SK-N-SH (cell line): ENCODE data around the gene DCAKD. TPM values are rescaled to one million over a fixed set of nuclear protein-coding genes. Genes with fewer than 3 reads are reported as not detected.

Source experiments
- CTCF ChIA-PET: fragments of 300-600, 350-600 bp; formaldehyde crosslinking; extraction: SDS; loops from one replicate; lab custom pipeline; 2021; lab: Yijun Ruan, JAX
- POLR2A ChIA-PET: fragments of 350-600 bp; sonication (Branson Sonifier 250); formaldehyde crosslinking; extraction: SDS; loops from one replicate; lab custom pipeline; 2020; ENCODE audit warnings: antibody characterized with exemption, inconsistent platforms; lab: Yijun Ruan, JAX
- DNase-seq: peaks from one replicate; pipeline ENCODE4 v3.0.0; 2012
- H2AFZ ChIP-seq: fragments of 200-600 bp; sonication (generic); 2 replicates; pipeline ENCODE4 v1.8.1; 2016; ENCODE audit warnings: antibody characterized with exemption, mild to moderate bottlenecking, low read depth
- H3F3A ChIP-seq: fragments of 200-600 bp; sonication (generic); replicated peaks from 2 replicates; pipeline ENCODE3; 2016; ENCODE audit warnings: antibody characterized with exemption, mild to moderate bottlenecking; ENCODE audit not compliant: insufficient read depth
- H3K27ac ChIP-seq, 2 experiments: fragments of 200-500 bp in 1 of 2; fragments of 200-600 bp in 1 of 2; sonication (Bioruptor generic) in 1 of 2; sonication (generic), shearing (Covaris generic) in 1 of 2; 2 replicates each; pipeline versions ENCODE4 v1.5.1 to v1.6.1; 2014 to 2016; ENCODE audit warnings: low read depth in 2 of 2, inconsistent platforms in 1 of 2, low read length in 1 of 2, mild to moderate bottlenecking in 1 of 2, mixed read lengths in 1 of 2
- H3K27me3 ChIP-seq: fragments of 200-600 bp; sonication (generic), shearing (Covaris generic); 2 replicates; pipeline ENCODE4 v1.6.1; 2016; ENCODE audit warnings: mixed run types; ENCODE audit not compliant: insufficient read depth
- H3K36me3 ChIP-seq, 2 experiments: fragments of 200-500 bp in 1 of 2; fragments of 200-600 bp in 1 of 2; sonication (Bioruptor generic) in 1 of 2; sonication (generic) in 1 of 2; replicated peaks in 1 of 2; 2 replicates each; pipeline versions ENCODE3 to v1.5.1; 2014 to 2016; ENCODE audit warnings: low read length in 1 of 2, mild to moderate bottlenecking in 1 of 2; ENCODE audit not compliant: insufficient read depth in 2 of 2, control insufficient read depth in 1 of 2
- H3K4me1 ChIP-seq, 2 experiments: fragments of 200-500 bp in 1 of 2; fragments of 200-600 bp in 1 of 2; sonication (Bioruptor generic) in 1 of 2; sonication (generic), shearing (Covaris generic) in 1 of 2; 2 replicates each; pipeline versions ENCODE4 v1.5.1 to v1.6.1; 2014 to 2016; ENCODE audit warnings: low read depth in 1 of 2, low read length in 1 of 2, mixed run types in 1 of 2; ENCODE audit not compliant: insufficient read depth in 2 of 2, control insufficient read depth in 1 of 2
- H3K4me2 ChIP-seq: fragments of 200-600 bp; sonication (generic), shearing (Covaris generic); 2 replicates; pipeline ENCODE4 v1.6.1; 2017; ENCODE audit warnings: mixed run types
- H3K4me3 ChIP-seq, 2 experiments: fragments of 200-500 bp in 1 of 2; fragments of 200-600 bp in 1 of 2; sonication (Bioruptor generic) in 1 of 2; sonication (generic), shearing (Covaris generic) in 1 of 2; 2 replicates each; pipeline versions ENCODE4 v1.5.1 to v1.8.1; 2014 to 2016; ENCODE audit warnings: low read depth in 2 of 2, inconsistent platforms in 1 of 2, low read length in 1 of 2, mild to moderate bottlenecking in 1 of 2, mixed read lengths in 1 of 2, moderate library complexity in 1 of 2
- H3K79me2 ChIP-seq: fragments of 200-600 bp; sonication (generic); 2 replicates; pipeline ENCODE4 v1.8.1; 2017; ENCODE audit warnings: mild to moderate bottlenecking; ENCODE audit not compliant: insufficient read depth
- H3K9ac ChIP-seq: fragments of 200-600 bp; sonication (generic); 2 replicates; pipeline ENCODE4 v1.6.1; 2017; ENCODE audit warnings: mixed run types
- H3K9me2 ChIP-seq: fragments of 200-600 bp; sonication (generic); 2 replicates; pipeline ENCODE4 v1.6.1; 2017; ENCODE audit warnings: mixed run types
- H3K9me3 ChIP-seq: fragments of 200-600 bp; sonication (generic); 2 replicates; pipeline ENCODE4 v1.6.1; 2017; ENCODE audit warnings: mixed run types, mild to moderate bottlenecking, moderate library complexity
- H4K20me1 ChIP-seq: fragments of 200-600 bp; sonication (generic); 2 replicates; pipeline ENCODE4 v1.6.1; 2017; ENCODE audit warnings: mild to moderate bottlenecking, mixed run types; ENCODE audit not compliant: insufficient read depth
- ELF1 ChIP-seq: IDR thresholded peaks from 2 replicates; pipeline ENCODE4 v1.4.0; 2012
- IRF3 ChIP-seq: fragments of 150-350 bp; IDR thresholded peaks from 2 replicates; pipeline ENCODE4 v1.6.1; 2016; ENCODE audit warnings: mild to moderate bottlenecking, low read depth, low read length
- RFX5 ChIP-seq: IDR thresholded peaks from 2 replicates; pipeline ENCODE4 v1.6.1; 2012; ENCODE audit warnings: mild to moderate bottlenecking, improper control_type of control experiment, low read length
- TAF1 ChIP-seq: IDR thresholded peaks from 2 replicates; pipeline ENCODE4 v1.6.1; 2012; ENCODE audit warnings: low read depth, mild to moderate bottlenecking, low read length, moderate library complexity, borderline replicate concordance
- TCF12 ChIP-seq: IDR thresholded peaks from 2 replicates; pipeline ENCODE4 v1.4.0; 2012
- USF1 ChIP-seq: IDR thresholded peaks from 2 replicates; pipeline ENCODE4 v1.4.0; 2012; ENCODE audit warnings: low read depth, borderline replicate concordance
- WGBS: methylation state at CpG from one replicate; pipeline ENCODE4 v1.1.6; 2017; ENCODE audit warnings: low lambda C conversion rate; 5-methylcytosine and 5-hydroxymethylcytosine counted together
- polyA plus RNA-seq, 3 experiments: library from polyadenylated mRNA; depleted of rRNA; stranded (reverse); fragments of >200 nt; gene quantifications; 2 replicates each; pipeline ENCODE4 v1.2.3, GENCODE V29; 2012
- TF ChIP-seq, protein P1 (sequence below): IDR thresholded peaks from 2 replicates; pipeline ENCODE4 v1.6.1; 2012; ENCODE audit warnings: mild to moderate bottlenecking, low read depth, low read length, moderate library complexity
- TF ChIP-seq, protein P2 (sequence below): IDR thresholded peaks from 2 replicates; pipeline ENCODE4 v1.4.0; 2012; ENCODE audit warnings: low read depth, borderline replicate concordance
- TF ChIP-seq, protein P3 (sequence below): IDR thresholded peaks from 2 replicates; pipeline ENCODE4; 2012

Gene DCAKD
- polyA plus RNA-seq, 1 of the 3 experiments (the other 2 are of a cell fraction), result 48.8 TPM

DNA sequence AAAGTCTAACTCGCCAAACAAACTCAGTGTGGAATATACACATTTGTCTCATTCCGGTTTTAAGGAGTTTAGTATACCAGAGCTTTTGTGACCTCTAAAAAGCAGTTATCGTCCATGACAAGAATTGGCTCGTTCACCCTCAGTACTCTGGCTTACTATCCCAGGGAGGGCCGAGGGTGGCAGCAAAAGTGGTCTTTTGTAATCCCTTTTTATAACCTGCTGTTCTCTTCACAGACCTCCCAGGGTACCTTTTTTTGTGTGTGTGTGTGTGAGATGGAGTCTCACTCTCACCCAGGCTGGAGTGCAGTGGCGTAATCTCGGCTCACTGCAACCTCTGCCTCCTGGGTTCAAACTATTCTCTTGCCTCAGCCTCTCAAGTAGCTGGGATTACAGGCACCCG is 18.6 kb upstream of the DCAKD start (continued):
- TF ChIP-seq, protein P1, sequence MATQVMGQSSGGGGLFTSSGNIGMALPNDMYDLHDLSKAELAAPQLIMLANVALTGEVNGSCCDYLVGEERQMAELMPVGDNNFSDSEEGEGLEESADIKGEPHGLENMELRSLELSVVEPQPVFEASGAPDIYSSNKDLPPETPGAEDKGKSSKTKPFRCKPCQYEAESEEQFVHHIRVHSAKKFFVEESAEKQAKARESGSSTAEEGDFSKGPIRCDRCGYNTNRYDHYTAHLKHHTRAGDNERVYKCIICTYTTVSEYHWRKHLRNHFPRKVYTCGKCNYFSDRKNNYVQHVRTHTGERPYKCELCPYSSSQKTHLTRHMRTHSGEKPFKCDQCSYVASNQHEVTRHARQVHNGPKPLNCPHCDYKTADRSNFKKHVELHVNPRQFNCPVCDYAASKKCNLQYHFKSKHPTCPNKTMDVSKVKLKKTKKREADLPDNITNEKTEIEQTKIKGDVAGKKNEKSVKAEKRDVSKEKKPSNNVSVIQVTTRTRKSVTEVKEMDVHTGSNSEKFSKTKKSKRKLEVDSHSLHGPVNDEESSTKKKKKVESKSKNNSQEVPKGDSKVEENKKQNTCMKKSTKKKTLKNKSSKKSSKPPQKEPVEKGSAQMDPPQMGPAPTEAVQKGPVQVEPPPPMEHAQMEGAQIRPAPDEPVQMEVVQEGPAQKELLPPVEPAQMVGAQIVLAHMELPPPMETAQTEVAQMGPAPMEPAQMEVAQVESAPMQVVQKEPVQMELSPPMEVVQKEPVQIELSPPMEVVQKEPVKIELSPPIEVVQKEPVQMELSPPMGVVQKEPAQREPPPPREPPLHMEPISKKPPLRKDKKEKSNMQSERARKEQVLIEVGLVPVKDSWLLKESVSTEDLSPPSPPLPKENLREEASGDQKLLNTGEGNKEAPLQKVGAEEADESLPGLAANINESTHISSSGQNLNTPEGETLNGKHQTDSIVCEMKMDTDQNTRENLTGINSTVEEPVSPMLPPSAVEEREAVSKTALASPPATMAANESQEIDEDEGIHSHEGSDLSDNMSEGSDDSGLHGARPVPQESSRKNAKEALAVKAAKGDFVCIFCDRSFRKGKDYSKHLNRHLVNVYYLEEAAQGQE, result no peak
- TF ChIP-seq TCF12 (no peak), RFX5 (no peak), ELF1 (no peak)
- TF ChIP-seq, protein P2, sequence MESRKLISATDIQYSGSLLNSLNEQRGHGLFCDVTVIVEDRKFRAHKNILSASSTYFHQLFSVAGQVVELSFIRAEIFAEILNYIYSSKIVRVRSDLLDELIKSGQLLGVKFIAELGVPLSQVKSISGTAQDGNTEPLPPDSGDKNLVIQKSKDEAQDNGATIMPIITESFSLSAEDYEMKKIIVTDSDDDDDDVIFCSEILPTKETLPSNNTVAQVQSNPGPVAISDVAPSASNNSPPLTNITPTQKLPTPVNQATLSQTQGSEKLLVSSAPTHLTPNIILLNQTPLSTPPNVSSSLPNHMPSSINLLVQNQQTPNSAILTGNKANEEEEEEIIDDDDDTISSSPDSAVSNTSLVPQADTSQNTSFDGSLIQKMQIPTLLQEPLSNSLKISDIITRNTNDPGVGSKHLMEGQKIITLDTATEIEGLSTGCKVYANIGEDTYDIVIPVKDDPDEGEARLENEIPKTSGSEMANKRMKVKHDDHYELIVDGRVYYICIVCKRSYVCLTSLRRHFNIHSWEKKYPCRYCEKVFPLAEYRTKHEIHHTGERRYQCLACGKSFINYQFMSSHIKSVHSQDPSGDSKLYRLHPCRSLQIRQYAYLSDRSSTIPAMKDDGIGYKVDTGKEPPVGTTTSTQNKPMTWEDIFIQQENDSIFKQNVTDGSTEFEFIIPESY, result no peak
- TF ChIP-seq, protein P3, sequence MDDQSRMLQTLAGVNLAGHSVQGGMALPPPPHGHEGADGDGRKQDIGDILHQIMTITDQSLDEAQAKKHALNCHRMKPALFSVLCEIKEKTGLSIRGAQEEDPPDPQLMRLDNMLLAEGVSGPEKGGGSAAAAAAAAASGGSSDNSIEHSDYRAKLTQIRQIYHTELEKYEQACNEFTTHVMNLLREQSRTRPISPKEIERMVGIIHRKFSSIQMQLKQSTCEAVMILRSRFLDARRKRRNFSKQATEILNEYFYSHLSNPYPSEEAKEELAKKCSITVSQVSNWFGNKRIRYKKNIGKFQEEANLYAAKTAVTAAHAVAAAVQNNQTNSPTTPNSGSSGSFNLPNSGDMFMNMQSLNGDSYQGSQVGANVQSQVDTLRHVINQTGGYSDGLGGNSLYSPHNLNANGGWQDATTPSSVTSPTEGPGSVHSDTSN, result no peak

DNA sequence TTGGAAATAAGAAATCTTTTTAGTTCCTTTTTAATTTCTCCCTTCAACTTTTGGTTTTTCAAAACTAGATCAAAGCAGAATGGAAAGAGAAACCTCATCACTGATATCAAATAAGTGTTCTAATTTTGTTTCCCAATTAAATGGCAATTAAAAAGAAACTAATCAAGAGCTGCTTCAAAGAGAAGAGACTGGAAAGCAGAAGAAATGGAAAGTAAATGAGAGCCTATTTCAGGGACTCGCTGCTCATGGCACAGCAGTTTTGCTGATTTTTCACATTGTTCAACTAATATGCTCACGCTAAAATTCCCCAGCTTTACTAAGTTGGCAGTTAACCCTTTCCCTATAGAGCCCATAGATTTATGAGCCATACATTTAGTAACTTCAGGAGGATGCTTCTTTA is 16.2 kb upstream of the DCAKD start:
- Histone ChIP-seq H3K9ac (no peak overlapping the region), H3K9me3 (no peaks in the 10 kb centered on the region), H3F3A (peaks cover 12% of the 10 kb centered on the region), H3K36me3 (peaks cover 9 to 29% of the 10 kb centered on the region in 2 experiments), H4K20me1 (peaks cover 14% of the 10 kb centered on the region), H3K4me1 (peaks cover 0 to 2% of the 10 kb centered on the region in 2 experiments; a peak in 1 of 4 replicates), H3K79me2 (peaks cover 99% of the 10 kb centered on the region), H2AFZ (no peak overlapping the region), H3K27me3 (no peaks in the 10 kb centered on the region), H3K4me2 (no peak overlapping the region), H3K27ac (no peak overlapping the region; a peak in 1 of 4 replicates), H3K9me2 (no peaks in the 10 kb centered on the region), H3K4me3 (no peak overlapping the region)
- TF ChIP-seq IRF3 (no peak), TCF12 (no peak), ELF1 (no peak), USF1 (no peak), TAF1 (no peak)
- POLR2A ChIA-PET, result no interaction called here
- CTCF ChIA-PET, result interaction anchor here (0.8 to 2.8 kb wide), 6 partner anchors 9 to 66 kb away, joined by 3 to 8 read pairs (median 4); partner anchors contain the start of gene PLCD3
- no peak for DNase-seq
- WGBS, result 94% methylated on average over 2 of the region's 2 CpGs
